ENCODE results near the gene NEAT1. TPM values are rescaled to one million over a fixed set of nuclear protein-coding genes. Genes with fewer than 3 reads are reported as not detected.

NEAT1 gene
- total and polyA plus RNA-seq, 12 donors = 20.9 to 6,838 (median 335) TPM

GRCh38 chr11:65424205-65425104 lies 1.9 kb downstream of the NEAT1 start:
- intact Hi-C loops (cut with DNase I) = loop anchor here in 1 of 2 donors (5.0 kb wide), 1 partner anchor 73 kb away; the partner anchor contains the start of gene MALAT1
- peak; percentile 63 to 77 (median 75) for DNase-seq
- H3K27ac ChIP-seq = peak overlapping the region; percentile 91 to 100 (median 100)
- H3K4me1 ChIP-seq (replicated peaks in 1 of 2) = peaks cover 23 to 51% of the 10 kb centered on the region in 2 donors
- H3K9me3 ChIP-seq (replicated peaks in 1 of 3) = no peaks in the 10 kb centered on the region
- H3K4me3 ChIP-seq = peak overlapping the region; percentile 64 to 84 (median 82)
- peaks cover 0 to 39% of the 10 kb centered on the region in 2 donors for H3K36me3 ChIP-seq (replicated peaks in 1 of 2)
- TF ChIP-seq CTCF (IDR thresholded peaks at IDR 0.05) = no peak
- TF ChIP-seq POLR2A (IDR thresholded peaks at IDR 0.05) = peak in 1 of 2 donors; percentile 54
- 4 to 16% (median 6%) methylated on average over 16 to 18 of the region's 18 CpGs for WGBS, 4 donors
- no peaks in the 10 kb centered on the region for H3K27me3 ChIP-seq

- no peaks in the 10 kb centered on the region for H3K27me3 ChIP-seq
- intact Hi-C loops (cut with DNase I) = no loop called here
- H3K36me3 ChIP-seq (replicated peaks in 1 of 2) = peaks cover 0 to 39% of the 10 kb centered on the region in 2 donors
- peaks cover 16 to 51% of the 10 kb centered on the region in 2 donors for H3K4me1 ChIP-seq (replicated peaks in 1 of 2)
- peak in 6 of 7 donors; percentile 50 to 84 (median 60) for DNase-seq
- H3K27ac ChIP-seq = peak overlapping the region; percentile 91 to 100 (median 100)
- H3K9me3 ChIP-seq (replicated peaks in 1 of 3) = no peaks in the 10 kb centered on the region
- H3K4me3 ChIP-seq = peak overlapping the region; percentile 64 to 84 (median 82)
- TF ChIP-seq POLR2A (IDR thresholded peaks at IDR 0.05) (peak in 1 of 2 donors; percentile 54), CTCF (IDR thresholded peaks at IDR 0.05) (peak in 3 of 6 experiments; percentile 26 to 54 (median 50))
- 1 to 11% (median 4%) methylated on average over 9 of the region's 9 CpGs for WGBS, 4 donors
Observed at GRCh38 chr11:65425105-65425970, 2.7 kb downstream of the NEAT1 start.

DNA sequence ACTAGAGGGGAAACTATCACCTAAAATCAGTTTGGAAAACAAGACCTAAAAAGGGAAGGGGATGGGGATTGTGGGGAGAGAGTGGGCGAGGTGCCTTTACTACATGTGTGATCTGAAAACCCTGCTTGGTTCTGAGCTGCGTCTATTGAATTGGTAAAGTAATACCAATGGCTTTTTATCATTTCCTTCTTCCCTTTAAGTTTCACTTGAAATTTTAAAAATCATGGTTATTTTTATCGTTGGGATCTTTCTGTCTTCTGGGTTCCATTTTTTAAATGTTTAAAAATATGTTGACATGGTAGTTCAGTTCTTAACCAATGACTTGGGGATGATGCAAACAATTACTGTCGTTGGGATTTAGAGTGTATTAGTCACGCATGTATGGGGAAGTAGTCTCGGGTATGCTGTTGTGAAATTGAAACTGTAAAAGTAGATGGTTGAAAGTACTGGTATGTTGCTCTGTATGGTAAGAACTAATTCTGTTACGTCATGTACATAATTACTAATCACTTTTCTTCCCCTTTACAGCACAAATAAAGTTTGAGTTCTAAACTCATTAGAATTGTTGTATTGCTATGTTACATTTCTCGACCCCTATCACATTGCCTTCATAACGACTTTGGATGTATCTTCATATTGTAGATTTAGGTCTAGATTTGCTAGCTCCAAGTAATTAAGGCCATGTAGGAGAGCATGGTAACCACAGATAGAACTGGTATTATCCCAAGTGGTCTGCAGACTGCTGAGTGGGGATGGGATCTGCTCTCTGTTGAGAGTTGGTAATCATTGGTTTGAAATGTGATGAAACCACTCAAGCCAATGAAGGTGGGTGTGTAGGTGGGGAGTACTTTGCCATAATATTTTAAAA lies 3.6 kb downstream of the NEAT1 start:
- Histone ChIP-seq H3K4me3 (peak overlapping the region; percentile 64 to 84 (median 82)), H3K9me3 (replicated peaks in 1 of 3) (no peaks in the 10 kb centered on the region), H3K27me3 (no peaks in the 10 kb centered on the region), H3K27ac (peak overlapping the region; percentile 91 to 100 (median 100)), H3K4me1 (replicated peaks in 1 of 2) (peaks cover 11 to 52% of the 10 kb centered on the region in 2 donors), H3K36me3 (replicated peaks in 1 of 2) (peaks cover 0 to 39% of the 10 kb centered on the region in 2 donors)
- intact Hi-C loops (cut with DNase I) = no loop called here
- TF ChIP-seq POLR2A (IDR thresholded peaks at IDR 0.05) (no peak), CTCF (IDR thresholded peaks at IDR 0.05) (no peak)
- 5 to 8% (median 6%) methylated on average over 9 of the region's 9 CpGs for WGBS, 4 donors
- DNase-seq = peak in 4 of 7 donors; percentile 28 to 54 (median 33)
